GM12878 (cell line): Measurements from ENCODE around the gene ZC3H10. TPM values are rescaled to one million over a fixed set of nuclear protein-coding genes. Genes with fewer than 3 reads are reported as not detected.

Experiments used
- ATAC-seq: fragments of 200-7000 bp; cut with Tn5 transposase; 3 replicates; pipeline ENCODE4 v1.9.1; 2020; ENCODE audit warnings: mild to moderate bottlenecking, moderate library complexity
- BruUV-seq: library from RNA; stranded (reverse); fragments of 400-500 nt; replicated peaks from 2 replicates; lab custom pipeline; 2021; lab: Mats Ljungman, UMichigan
- CTCF ChIA-PET: fragments of 300-600 bp; sonication (Branson Sonifier 250); formaldehyde crosslinking; extraction: SDS; loops from one replicate; lab custom pipeline; 2021; ENCODE audit warnings: inconsistent platforms; lab: Yijun Ruan, JAX
- POLR2A ChIA-PET: fragments of 350-600 bp; formaldehyde crosslinking; extraction: SDS; loops from one replicate; lab custom pipeline; 2021; ENCODE audit warnings: inconsistent platforms; lab: Charles Lee
- RAD21 ChIA-PET: fragments of 300-600 bp; sonication (Branson Sonifier 250); formaldehyde crosslinking; loops from one replicate; lab custom pipeline; 2023; ENCODE audit warnings: antibody characterized with exemption; ENCODE audit not compliant: unreplicated experiment; lab: Charles Lee
- SMC1A ChIA-PET: fragments of 300-600 bp; sonication (Branson Sonifier 250); formaldehyde crosslinking; loops from one replicate; lab custom pipeline; 2023; ENCODE audit not compliant: unreplicated experiment, uncharacterized antibody; lab: Charles Lee
- DNase-seq: peaks from one replicate; pipeline ENCODE4 v3.0.0-alpha.2; 2011; ENCODE audit warnings: low read depth, low spot score
- FAIRE-seq: peaks from 3 replicates; lab custom pipeline; 2011; peaks lifted over from hg19 to GRCh38; lab: Jason Lieb, UNC
- H2AFZ ChIP-seq: 2 replicates; pipeline ENCODE4 v1.6.0; 2011; ENCODE audit warnings: low read depth, low read length, control low read depth; ENCODE audit not compliant: control insufficient read depth
- H3K27ac ChIP-seq: 2 replicates; pipeline ENCODE4 v1.5.1; 2011; ENCODE audit warnings: control low read depth; ENCODE audit not compliant: control insufficient read depth, insufficient read depth
- H3K27me3 ChIP-seq, 2 experiments: replicated peaks in 1 of 2; 2 replicates each; pipeline versions ENCODE4 v1.6.0 to v1.6.1; 2011; ENCODE audit warnings: low read length in 1 of 2; ENCODE audit not compliant: control insufficient read depth in 2 of 2, insufficient read depth in 2 of 2
- H3K36me3 ChIP-seq, 2 experiments: 2 replicates each; pipeline ENCODE4 v1.5.1; 2011; ENCODE audit warnings: low read length in 1 of 2; ENCODE audit not compliant: control insufficient read depth in 2 of 2, insufficient read depth in 2 of 2
- H3K4me1 ChIP-seq: 2 replicates; pipeline ENCODE4 v1.6.1; 2011; ENCODE audit warnings: mild to moderate bottlenecking, low read length, moderate library complexity, mixed read lengths; ENCODE audit not compliant: control insufficient read depth, insufficient read depth
- H3K4me2 ChIP-seq: 2 replicates; pipeline ENCODE4 v1.6.0; 2011; ENCODE audit warnings: control low read depth; ENCODE audit not compliant: control insufficient read depth, insufficient read depth
- H3K4me3 ChIP-seq: fragments of 200-600 bp; sonication (generic); 2 replicates; pipeline ENCODE4 v1.5.1; 2016
- H3K79me2 ChIP-seq: 2 replicates; pipeline ENCODE4 v1.6.0; 2011; ENCODE audit warnings: low read length; ENCODE audit not compliant: control insufficient read depth, insufficient read depth
- H3K9ac ChIP-seq: 2 replicates; pipeline ENCODE4 v1.8.0; 2011; ENCODE audit warnings: low read length, control low read depth, mixed read lengths; ENCODE audit not compliant: control insufficient read depth, insufficient read depth
- H3K9me3 ChIP-seq: replicated peaks from 3 replicates; pipeline ENCODE4 v1.5.1; 2011; ENCODE audit warnings: mild to moderate bottlenecking, low read length; ENCODE audit not compliant: control insufficient read depth, insufficient read depth
- H4K20me1 ChIP-seq: 2 replicates; pipeline ENCODE4 v1.6.0; 2011; ENCODE audit not compliant: control insufficient read depth, insufficient read depth
- EED ChIP-seq: sonication (generic); IDR thresholded peaks from 2 replicates; pipeline ENCODE4 v1.6.1; 2016; ENCODE audit warnings: antibody characterized with exemption, low read depth
- MTA2 ChIP-seq: fragments of 450-650 bp; IDR thresholded peaks from 2 replicates; pipeline ENCODE4 v1.6.1; 2016; ENCODE audit warnings: low read depth, mild to moderate bottlenecking, moderate library complexity
- MTA3 ChIP-seq: IDR thresholded peaks from 2 replicates; pipeline ENCODE4 v1.6.1; 2012; ENCODE audit warnings: low read length, inconsistent platforms, borderline replicate concordance
- NFYB ChIP-seq: IDR thresholded peaks from 2 replicates; pipeline ENCODE4 v1.6.1; 2011; ENCODE audit warnings: low read depth, mild to moderate bottlenecking, low read length, improper control_type of control experiment, moderate library complexity; ENCODE audit not compliant: insufficient read depth
- TAF1 ChIP-seq: IDR thresholded peaks from 2 replicates; pipeline ENCODE4 v1.6.1; 2011; ENCODE audit warnings: mild to moderate bottlenecking, low read depth, low read length, borderline replicate concordance
- WGBS: methylation state at CpG from one replicate; pipeline ENCODE4 v1.1.6; 2016; ENCODE audit warnings: low lambda C conversion rate; ENCODE audit not compliant: insufficient replicate concordance, insufficient coverage; ENCODE audit errors: missing lambda C conversion rate; 5-methylcytosine and 5-hydroxymethylcytosine counted together
- in situ Hi-C: fragments of 300-500 bp; cut with MboI; formaldehyde crosslinking; loops from 9 replicates; pipeline ENCODE4 v1.14.3; 2018; ENCODE audit warnings: mixed read lengths
- intact Hi-C: fragments of 100-400 bp; cut with micrococcal nuclease; formaldehyde crosslinking; loops from one replicate; pipeline ENCODE4 v1.14.2; 2022; ENCODE audit not compliant: unreplicated experiment
- polyA plus RNA-seq, 11 experiments: library from polyadenylated mRNA; depleted of rRNA in 4 of 11; unstranded in 6 of 11; stranded (reverse) in 5 of 11; fragments of >200 nt; fragmentation: Nextera tagmentation in 4 of 11; fragmentation: Illumina TruSeq in 1 of 11; extraction: Ambion mirVana in 4 of 11; extraction: Trizol in 1 of 11; gene quantifications; 1 replicate in 1 of 11; 2 replicates in 10 of 11; pipeline versions ENCODE4 v1.2.1 to v1.2.3, GENCODE V29; 2011 to 2016; ENCODE audit warnings: inconsistent platforms in 2 of 11, missing spikeins in 2 of 11, low read depth in 1 of 11
- total RNA-seq, 4 experiments: library from RNA; depleted of rRNA in 3 of 4; stranded (reverse); fragments of >200 nt in 3 of 4; fragmentation: Illumina TruSeq in 1 of 4; extraction: Trizol in 1 of 4; gene quantifications; 2 replicates each; pipeline versions ENCODE4 v1.2.1 to v1.2.3, GENCODE V29; 2013 to 2021
- TF ChIP-seq, protein P1 (sequence below): IDR thresholded peaks from 2 replicates; pipeline ENCODE4 v1.6.1; 2011; ENCODE audit warnings: borderline replicate concordance, low read depth, mild to moderate bottlenecking, moderate library complexity, low read length; ENCODE audit not compliant: insufficient read depth, poor library complexity, severe bottlenecking

The ZC3H10 gene
- total and polyA plus RNA-seq, 10 of the 15 experiments (the other 5 are each of a cell fraction or from before 2014, with no cell fraction given): 0.56 to 6.4 (median 3.7) TPM

DNA sequence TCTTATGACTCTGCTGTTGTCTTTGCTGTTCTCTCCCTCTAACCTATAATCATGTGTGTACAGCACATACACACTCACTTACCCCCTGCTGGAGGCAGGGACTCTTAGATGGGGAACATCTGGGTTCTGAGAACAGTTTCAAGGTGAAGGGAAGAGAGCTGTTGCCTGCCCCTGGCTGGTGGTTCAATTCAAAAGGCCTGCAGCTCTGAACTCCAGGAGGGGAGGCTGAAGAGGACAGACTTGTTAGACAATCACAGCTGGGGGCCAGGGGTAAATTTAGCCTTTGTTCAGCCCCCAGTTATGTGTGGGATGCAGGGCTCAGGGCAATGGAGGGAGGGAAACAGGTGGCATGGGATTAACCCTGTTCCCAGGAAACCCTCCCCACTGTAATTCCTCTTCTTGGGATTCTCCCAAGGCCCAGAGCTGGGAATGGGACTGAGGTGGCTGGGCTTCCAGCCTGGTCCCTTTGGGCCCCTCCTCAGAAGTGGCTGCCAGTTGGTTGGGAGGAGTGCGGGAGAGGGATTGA lies 36.2 kb downstream of the ZC3H10 start:
- in situ Hi-C loops (no loop called here), intact Hi-C loops (loop anchor here (5.0 kb wide), 1 partner anchor 37 kb away; the partner anchor contains the start of genes RPL41 and ZC3H10)
- ChIA-PET POLR2A (interaction anchor here (0.8 to 2.2 kb wide), 5 partner anchors 11 to 67 kb away, joined by 3 to 10 read pairs (median 5); partner anchors contain the start of genes ESYT1, RNF41 and SMARCC2), SMC1A (interaction anchor here (0.8 to 1.0 kb wide), 2 partner anchors 9 to 35 kb away, joined by 3 to 4 read pairs; partner anchors contain the start of gene SMARCC2), RAD21 (no interaction called here), CTCF (interaction anchor here (0.6 to 3.6 kb wide), 5 partner anchors 9 to 1580 kb away, joined by 3 to 11 read pairs (median 3); partner anchors contain the start of genes ESYT1 and ZC3H10)
- H3K9me3 ChIP-seq: no peaks in the 10 kb centered on the region
- H3K27ac ChIP-seq: no peak overlapping the region
- H4K20me1 ChIP-seq: no peaks in the 10 kb centered on the region
- TF ChIP-seq TAF1 (no peak), EED (no peak), NFYB (no peak), MTA2 (no peak), MTA3 (no peak)
- TF ChIP-seq, protein P1, sequence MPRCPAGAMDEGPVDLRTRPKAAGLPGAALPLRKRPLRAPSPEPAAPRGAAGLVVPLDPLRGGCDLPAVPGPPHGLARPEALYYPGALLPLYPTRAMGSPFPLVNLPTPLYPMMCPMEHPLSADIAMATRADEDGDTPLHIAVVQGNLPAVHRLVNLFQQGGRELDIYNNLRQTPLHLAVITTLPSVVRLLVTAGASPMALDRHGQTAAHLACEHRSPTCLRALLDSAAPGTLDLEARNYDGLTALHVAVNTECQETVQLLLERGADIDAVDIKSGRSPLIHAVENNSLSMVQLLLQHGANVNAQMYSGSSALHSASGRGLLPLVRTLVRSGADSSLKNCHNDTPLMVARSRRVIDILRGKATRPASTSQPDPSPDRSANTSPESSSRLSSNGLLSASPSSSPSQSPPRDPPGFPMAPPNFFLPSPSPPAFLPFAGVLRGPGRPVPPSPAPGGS: no peak
- no peak overlapping the region for H3K4me3 ChIP-seq
- H3K79me2 ChIP-seq: peaks cover 36% of the 10 kb centered on the region
- 100% methylated on average over 1 of the region's 1 CpG for WGBS
- peaks cover 0 to 4% of the 10 kb centered on the region in 2 experiments; a peak in 2 of 4 replicates for H3K36me3 ChIP-seq
- H3K27me3 ChIP-seq: no peaks in the 10 kb centered on the region
- no peak for FAIRE-seq
- ATAC-seq: no peak
- H3K9ac ChIP-seq: no peak overlapping the region
- 0 out of 2 replicates have a peak overlapping the region, but pooled peaks have one; percentile 1 for H3K4me2 ChIP-seq
- no peak for DNase-seq
- peaks cover 17% of the 10 kb centered on the region for H3K4me1 ChIP-seq
- H2AFZ ChIP-seq: no peak overlapping the region
- no TSS peak for BruUV-seq
